ENCODE data around the gene STON2.

GRCh38 chr14:81268016-81268416 is 132.1 kb downstream of the STON2 start:
- no peak for TF ChIP-seq CTCF (IDR thresholded peaks at IDR 0.05)
- TF ChIP-seq POLR2AphosphoS5 (IDR thresholded peaks at IDR 0.05): no peak
- no peak for TF ChIP-seq POLR2A (IDR thresholded peaks at IDR 0.05)

All from prostate gland (tissue), 2 donors.